Activated T-cell treated with anti-CD3 and anti-CD28 coated beads for 4 hours (primary cell): ENCODE data around the gene KRTAP5-3.

Source experiments
- DNase-seq: peaks from one replicate; pipeline ENCODE4 v3.0.0-alpha.2; 2020

KRTAP5-3 gene

GRCh38 chr11:1563149-1563638 is 45.1 kb downstream of the KRTAP5-3 start:
- DNase-seq: no peak

GRCh38 chr11:1562469-1563148 is 45.7 kb downstream of the KRTAP5-3 start:
- no peak for DNase-seq

- no peak for DNase-seq
These were observed 46.3 kb downstream of the KRTAP5-3 start for GRCh38 chr11:1561955-1562354.

- no peak for DNase-seq
These were observed 47.0 kb downstream of the KRTAP5-3 start for GRCh38 chr11:1561266-1561665.

GRCh38 chr11:1560649-1561251 is 47.5 kb downstream of the KRTAP5-3 start:
- no peak for DNase-seq

GRCh38 chr11:1560002-1560648 is 48.1 kb downstream of the KRTAP5-3 start:
- DNase-seq: no peak

- DNase-seq: no peak
These were observed 48.9 kb downstream of the KRTAP5-3 start for GRCh38 chr11:1559111-1559951.

GRCh38 chr11:1558775-1559110 is 49.5 kb downstream of the KRTAP5-3 start:
- DNase-seq: no peak

GRCh38 chr11:1557904-1558774 is 50.1 kb downstream of the KRTAP5-3 start:
- no peak for DNase-seq
